GM12874 (cell line): ENCODE measurements around the gene ATF4.

Source experiments
- TF ChIP-seq, protein P1 (sequence below): IDR thresholded peaks from 2 replicates; pipeline ENCODE4 v1.5.1; 2011; ENCODE audit warnings: low read depth, mild to moderate bottlenecking, control low read depth, low read length, moderate library complexity; ENCODE audit not compliant: insufficient read depth

Gene ATF4

GRCh38 chr22:39504071-39504470, 16.3 kb upstream of the ATF4 start:
- TF ChIP-seq, protein P1, sequence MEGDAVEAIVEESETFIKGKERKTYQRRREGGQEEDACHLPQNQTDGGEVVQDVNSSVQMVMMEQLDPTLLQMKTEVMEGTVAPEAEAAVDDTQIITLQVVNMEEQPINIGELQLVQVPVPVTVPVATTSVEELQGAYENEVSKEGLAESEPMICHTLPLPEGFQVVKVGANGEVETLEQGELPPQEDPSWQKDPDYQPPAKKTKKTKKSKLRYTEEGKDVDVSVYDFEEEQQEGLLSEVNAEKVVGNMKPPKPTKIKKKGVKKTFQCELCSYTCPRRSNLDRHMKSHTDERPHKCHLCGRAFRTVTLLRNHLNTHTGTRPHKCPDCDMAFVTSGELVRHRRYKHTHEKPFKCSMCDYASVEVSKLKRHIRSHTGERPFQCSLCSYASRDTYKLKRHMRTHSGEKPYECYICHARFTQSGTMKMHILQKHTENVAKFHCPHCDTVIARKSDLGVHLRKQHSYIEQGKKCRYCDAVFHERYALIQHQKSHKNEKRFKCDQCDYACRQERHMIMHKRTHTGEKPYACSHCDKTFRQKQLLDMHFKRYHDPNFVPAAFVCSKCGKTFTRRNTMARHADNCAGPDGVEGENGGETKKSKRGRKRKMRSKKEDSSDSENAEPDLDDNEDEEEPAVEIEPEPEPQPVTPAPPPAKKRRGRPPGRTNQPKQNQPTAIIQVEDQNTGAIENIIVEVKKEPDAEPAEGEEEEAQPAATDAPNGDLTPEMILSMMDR = no peak

- TF ChIP-seq, protein P1 = no peak
Observed at GRCh38 chr22:39508393-39508792, 12.0 kb upstream of the ATF4 start.

- TF ChIP-seq, protein P1 = no peak
Observed at GRCh38 chr22:39510529-39511149, 9.7 kb upstream of the ATF4 start.

- TF ChIP-seq, protein P1 = no peak
Observed at GRCh38 chr22:39511226-39511625, 9.1 kb upstream of the ATF4 start.

- TF ChIP-seq, protein P1 = no peak
Observed at GRCh38 chr22:39512026-39512425, 8.3 kb upstream of the ATF4 start.

GRCh38 chr22:39513791-39514190, 6.6 kb upstream of the ATF4 start:
- TF ChIP-seq, protein P1 = no peak

GRCh38 chr22:39514373-39514973, 5.9 kb upstream of the ATF4 start:
- TF ChIP-seq, protein P1 = peak; percentile 70
